Loucy (cell line): ENCODE results near the gene NTN1.

Experiments used
- EZH2phosphoT487 ChIP-seq: fragments of 200-600 bp; IDR thresholded peaks from 2 replicates; pipeline ENCODE4 v1.6.1; 2018; ENCODE audit warnings: antibody characterized with exemption, mild to moderate bottlenecking, moderate library complexity, borderline replicate concordance
- TF ChIP-seq, protein P1 (sequence below): fragments of 200-600 bp; sonication (generic); conservative IDR thresholded peaks from 2 replicates; pipeline ENCODE4 v1.5.1; 2014; ENCODE audit warnings: mild to moderate bottlenecking, antibody characterized with exemption, low read length

- TF ChIP-seq, protein P1, sequence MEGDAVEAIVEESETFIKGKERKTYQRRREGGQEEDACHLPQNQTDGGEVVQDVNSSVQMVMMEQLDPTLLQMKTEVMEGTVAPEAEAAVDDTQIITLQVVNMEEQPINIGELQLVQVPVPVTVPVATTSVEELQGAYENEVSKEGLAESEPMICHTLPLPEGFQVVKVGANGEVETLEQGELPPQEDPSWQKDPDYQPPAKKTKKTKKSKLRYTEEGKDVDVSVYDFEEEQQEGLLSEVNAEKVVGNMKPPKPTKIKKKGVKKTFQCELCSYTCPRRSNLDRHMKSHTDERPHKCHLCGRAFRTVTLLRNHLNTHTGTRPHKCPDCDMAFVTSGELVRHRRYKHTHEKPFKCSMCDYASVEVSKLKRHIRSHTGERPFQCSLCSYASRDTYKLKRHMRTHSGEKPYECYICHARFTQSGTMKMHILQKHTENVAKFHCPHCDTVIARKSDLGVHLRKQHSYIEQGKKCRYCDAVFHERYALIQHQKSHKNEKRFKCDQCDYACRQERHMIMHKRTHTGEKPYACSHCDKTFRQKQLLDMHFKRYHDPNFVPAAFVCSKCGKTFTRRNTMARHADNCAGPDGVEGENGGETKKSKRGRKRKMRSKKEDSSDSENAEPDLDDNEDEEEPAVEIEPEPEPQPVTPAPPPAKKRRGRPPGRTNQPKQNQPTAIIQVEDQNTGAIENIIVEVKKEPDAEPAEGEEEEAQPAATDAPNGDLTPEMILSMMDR = no peak
- no peak for TF ChIP-seq EZH2phosphoT487
Measured at GRCh38 chr17:9056566-9056965, 35.3 kb downstream of the NTN1 start.
